OCI-LY1 (cell line): ENCODE measurements around the gene TXNRD2.

Experiments
- H2AFZ ChIP-seq: fragments of 200-600 bp; sonication (generic), shearing (Covaris generic); 2 replicates; pipeline ENCODE4 v1.6.0; 2014; ENCODE audit warnings: antibody characterized with exemption, mild to moderate bottlenecking, low read length
- H3F3A ChIP-seq: fragments of 200-600 bp; sonication (generic), shearing (Covaris generic); 2 replicates; pipeline ENCODE4 v1.6.0; 2014; ENCODE audit warnings: mild to moderate bottlenecking, antibody characterized with exemption, low read length, moderate library complexity; ENCODE audit not compliant: insufficient read depth
- H3K27ac ChIP-seq: fragments of 200-600 bp; sonication (generic); 2 replicates; pipeline ENCODE4 v1.5.1; 2014; ENCODE audit warnings: low read length, mixed run types, mild to moderate bottlenecking, low read depth; ENCODE audit not compliant: poor library complexity, severe bottlenecking
- H3K27me3 ChIP-seq: fragments of 200-600 bp; sonication (generic); 2 replicates; pipeline ENCODE4 v1.6.0; 2014; ENCODE audit warnings: antibody characterized with exemption, mild to moderate bottlenecking, low read length, moderate library complexity; ENCODE audit not compliant: insufficient read depth
- H3K36me3 ChIP-seq: fragments of 200-600 bp; sonication (generic); 2 replicates; pipeline ENCODE4 v1.6.1; 2014; ENCODE audit warnings: mild to moderate bottlenecking, antibody characterized with exemption, low read length, moderate library complexity, mixed read lengths; ENCODE audit not compliant: insufficient read depth
- H3K4me1 ChIP-seq: fragments of 200-600 bp; sonication (generic); 2 replicates; pipeline ENCODE4 v1.5.1; 2014; ENCODE audit warnings: mild to moderate bottlenecking, low read length, moderate library complexity; ENCODE audit not compliant: insufficient read depth, severe bottlenecking
- H3K4me2 ChIP-seq: fragments of 200-600 bp; sonication (generic), shearing (Covaris generic); 2 replicates; pipeline ENCODE4 v1.6.1; 2014; ENCODE audit warnings: low read length
- H3K4me3 ChIP-seq: fragments of 200-600 bp; sonication (generic); 2 replicates; pipeline ENCODE4 v1.5.1; 2014; ENCODE audit warnings: low read length, low read depth, mild to moderate bottlenecking, mixed read lengths; ENCODE audit not compliant: poor library complexity, severe bottlenecking
- H3K79me2 ChIP-seq: fragments of 200-600 bp; shearing (Covaris generic); 2 replicates; pipeline ENCODE4 v1.6.1; 2016; ENCODE audit warnings: mixed run types, low read length, mixed read lengths; ENCODE audit not compliant: insufficient read depth
- H3K9ac ChIP-seq: fragments of 200-600 bp; sonication (generic), shearing (Covaris generic); 2 replicates; pipeline ENCODE4 v1.6.1; 2014; ENCODE audit warnings: mild to moderate bottlenecking, low read length, mixed read lengths
- H3K9me2 ChIP-seq: fragments of 200-600 bp; sonication (generic), shearing (Covaris generic); 2 replicates; pipeline ENCODE4 v1.6.1; 2014; ENCODE audit warnings: low read depth, mild to moderate bottlenecking, low read length, mixed read lengths
- H3K9me3 ChIP-seq: fragments of 200-600 bp; shearing (Covaris generic); 2 replicates; pipeline ENCODE4 v1.6.1; 2014; ENCODE audit warnings: low read length, mixed read lengths
- H4K20me1 ChIP-seq: fragments of 200-600 bp; sonication (generic), shearing (Covaris generic); 2 replicates; pipeline ENCODE4 v1.6.0; 2016; ENCODE audit warnings: mild to moderate bottlenecking, low read length; ENCODE audit not compliant: insufficient read depth
- CTCF ChIP-seq: fragments of 200-600 bp; sonication (generic), shearing (Covaris generic); IDR thresholded peaks from 2 replicates; pipeline ENCODE4 v1.5.1; 2017; ENCODE audit warnings: mild to moderate bottlenecking, antibody characterized with exemption, low read length, moderate library complexity, mixed read lengths
- EZH2 ChIP-seq: fragments of 200-600 bp; sonication (generic), shearing (Covaris generic); IDR thresholded peaks from 2 replicates; pipeline ENCODE4 v1.8.0; 2017; ENCODE audit warnings: borderline replicate concordance, mixed run types, mild to moderate bottlenecking, antibody characterized with exemption, low read length, moderate library complexity, mixed read lengths

The TXNRD2 gene

GRCh38 chr22:19972652-19973550 is 31.3 kb upstream of the TXNRD2 start:
- H3K9me3 ChIP-seq: no peaks in the 10 kb centered on the region
- no peak overlapping the region for H3K4me2 ChIP-seq
- peaks cover 13% of the 10 kb centered on the region for H3K4me1 ChIP-seq
- no peaks in the 10 kb centered on the region for H3F3A ChIP-seq
- no peak for TF ChIP-seq EZH2
- no peak for TF ChIP-seq CTCF
- no peak overlapping the region for H3K4me3 ChIP-seq
- peaks cover 5% of the 10 kb centered on the region; the same call in 1 of the 2 replicates for H3K36me3 ChIP-seq
- H2AFZ ChIP-seq: no peak overlapping the region
- H3K79me2 ChIP-seq: no peaks in the 10 kb centered on the region
- H3K27ac ChIP-seq: no peak overlapping the region
- H3K9me2 ChIP-seq: no peaks in the 10 kb centered on the region
- no peak overlapping the region for H3K9ac ChIP-seq
- H4K20me1 ChIP-seq: no peaks in the 10 kb centered on the region
- H3K27me3 ChIP-seq: peaks cover 3% of the 10 kb centered on the region; the same call in 1 of the 2 replicates

- no peaks in the 10 kb centered on the region for H3K9me3 ChIP-seq
- no peak overlapping the region for H3K4me3 ChIP-seq
- H3K79me2 ChIP-seq: no peaks in the 10 kb centered on the region
- H3K4me1 ChIP-seq: peaks cover 13% of the 10 kb centered on the region
- H3K9me2 ChIP-seq: no peaks in the 10 kb centered on the region
- no peaks in the 10 kb centered on the region for H3F3A ChIP-seq
- no peak for TF ChIP-seq EZH2
- TF ChIP-seq CTCF: no peak
- no peak overlapping the region for H2AFZ ChIP-seq
- H3K36me3 ChIP-seq: peaks cover 11% of the 10 kb centered on the region; the same call in 1 of the 2 replicates
- no peaks in the 10 kb centered on the region for H4K20me1 ChIP-seq
- H3K9ac ChIP-seq: no peak overlapping the region
- H3K27ac ChIP-seq: no peak overlapping the region
- peaks cover 3% of the 10 kb centered on the region; the same call in 1 of the 2 replicates for H3K27me3 ChIP-seq
- no peak overlapping the region for H3K4me2 ChIP-seq
Measured at GRCh38 chr22:19972251-19972650, 30.6 kb upstream of the TXNRD2 start.

- no peaks in the 10 kb centered on the region for H3F3A ChIP-seq
- peaks cover 13% of the 10 kb centered on the region for H3K4me1 ChIP-seq
- no peak overlapping the region for H3K4me2 ChIP-seq
- no peak overlapping the region for H3K27ac ChIP-seq
- H3K9ac ChIP-seq: no peak overlapping the region
- H3K79me2 ChIP-seq: no peaks in the 10 kb centered on the region
- H3K9me3 ChIP-seq: no peaks in the 10 kb centered on the region
- no peaks in the 10 kb centered on the region for H3K9me2 ChIP-seq
- no peak overlapping the region for H3K4me3 ChIP-seq
- H4K20me1 ChIP-seq: no peaks in the 10 kb centered on the region
- no peak overlapping the region for H2AFZ ChIP-seq
- H3K27me3 ChIP-seq: peaks cover 3% of the 10 kb centered on the region; the same call in 1 of the 2 replicates
- no peak for TF ChIP-seq EZH2
- no peak for TF ChIP-seq CTCF
- H3K36me3 ChIP-seq: peaks cover 15% of the 10 kb centered on the region; the same call in 1 of the 2 replicates
Measured at GRCh38 chr22:19971276-19972124, 29.9 kb upstream of the TXNRD2 start.
